Gastrocnemius medialis (tissue), 4 donors: Measurements from ENCODE around the gene ACTL6B. TPM values are rescaled to one million over a fixed set of nuclear protein-coding genes. Genes with fewer than 3 reads are reported as not detected.
A peak's percentile ranks its signal among the peaks of the same experiment; 100 is the strongest.

Experiments
- ATAC-seq, 2 donors: fragments of 150-250 bp; one replicate each; pipeline ENCODE4 v1.9.1; 2016
- DNase-seq, 2 donors: peaks; one replicate each; pipeline ENCODE4 v3.0.0-alpha.2; 2019
- H3K27ac ChIP-seq, 4 donors: fragments of 200-600 bp; sonication (generic); 1 replicate in 1 of 4; 2 replicates in 3 of 4; pipeline ENCODE4 v1.5.1; 2016 to 2018; ENCODE audit warnings: mild to moderate bottlenecking in 2 of 4, moderate library complexity in 1 of 4
- H3K27me3 ChIP-seq, 3 donors: fragments of 200-600 bp; sonication (generic) in 2 of 3; 1 replicate in 1 of 3; 2 replicates in 2 of 3; pipeline versions ENCODE4 v1.5.1 to v1.6.0; 2016 to 2019; ENCODE audit warnings: mild to moderate bottlenecking in 1 of 3, moderate library complexity in 1 of 3
- H3K36me3 ChIP-seq, 2 donors: fragments of 200-600 bp; sonication (generic) in 1 of 2; one replicate each; pipeline ENCODE4 v1.5.1; 2017 to 2018
- H3K4me1 ChIP-seq, 2 donors: fragments of 200-600 bp; sonication (generic) in 1 of 2; one replicate each; pipeline ENCODE4 v1.5.1; 2016 to 2017; ENCODE audit warnings: mild to moderate bottlenecking in 2 of 2
- H3K4me3 ChIP-seq, 4 donors: fragments of 200-600 bp; sonication (generic) in 3 of 4; 1 replicate in 1 of 4; 2 replicates in 3 of 4; pipeline ENCODE4 v1.5.1; 2016 to 2019; ENCODE audit warnings: mild to moderate bottlenecking in 2 of 4
- H3K9me3 ChIP-seq, 3 donors: fragments of 200-600 bp; sonication (generic) in 2 of 3; 1 replicate in 1 of 3; 2 replicates in 2 of 3; pipeline ENCODE4 v1.5.1; 2016 to 2019
- POLR2A ChIP-seq, 2 donors: fragments of 450-650 bp; IDR thresholded peaks; one replicate each; pipeline ENCODE4 v1.6.1; 2017; ENCODE audit warnings: antibody characterized with exemption in 2 of 2, mild to moderate bottlenecking in 2 of 2, moderate library complexity in 2 of 2
- in situ Hi-C, 4 donors: fragments of 200-750 bp; cut with MboI; loops; one replicate each; pipeline versions ENCODE4 v1.15.0 to v1.8.0; 2017; ENCODE audit warnings: low sequenced_read_pairs in 4 of 4
- intact Hi-C: fragments of 100-400 bp; cut with DNase I; formaldehyde crosslinking; loops from one replicate; pipeline ENCODE4 v1.15.1; 2023; ENCODE audit warnings: low total_unique reads
- total RNA-seq, 4 donors: library from RNA; depleted of rRNA; stranded (reverse); fragments of >200 nt; gene quantifications; one replicate each; pipeline versions ENCODE4 v1.1.0 to v1.2.3, GENCODE V29; 2016
- TF ChIP-seq, protein P1 (sequence below), 5 experiments: fragments of 450-650 bp in 3 of 5; fragments of 200-600 bp in 2 of 5; sonication (generic) in 2 of 5; IDR thresholded peaks in 4 of 5; conservative IDR thresholded peaks in 1 of 5; 1 replicate in 4 of 5; 2 replicates in 1 of 5; pipeline ENCODE4 v1.5.1; 2016 to 2019; ENCODE audit warnings: antibody characterized with exemption in 5 of 5, mild to moderate bottlenecking in 3 of 5, moderate library complexity in 3 of 5

Gene ACTL6B
- total RNA-seq, 4 donors from 2014 or later, result not detected

DNA sequence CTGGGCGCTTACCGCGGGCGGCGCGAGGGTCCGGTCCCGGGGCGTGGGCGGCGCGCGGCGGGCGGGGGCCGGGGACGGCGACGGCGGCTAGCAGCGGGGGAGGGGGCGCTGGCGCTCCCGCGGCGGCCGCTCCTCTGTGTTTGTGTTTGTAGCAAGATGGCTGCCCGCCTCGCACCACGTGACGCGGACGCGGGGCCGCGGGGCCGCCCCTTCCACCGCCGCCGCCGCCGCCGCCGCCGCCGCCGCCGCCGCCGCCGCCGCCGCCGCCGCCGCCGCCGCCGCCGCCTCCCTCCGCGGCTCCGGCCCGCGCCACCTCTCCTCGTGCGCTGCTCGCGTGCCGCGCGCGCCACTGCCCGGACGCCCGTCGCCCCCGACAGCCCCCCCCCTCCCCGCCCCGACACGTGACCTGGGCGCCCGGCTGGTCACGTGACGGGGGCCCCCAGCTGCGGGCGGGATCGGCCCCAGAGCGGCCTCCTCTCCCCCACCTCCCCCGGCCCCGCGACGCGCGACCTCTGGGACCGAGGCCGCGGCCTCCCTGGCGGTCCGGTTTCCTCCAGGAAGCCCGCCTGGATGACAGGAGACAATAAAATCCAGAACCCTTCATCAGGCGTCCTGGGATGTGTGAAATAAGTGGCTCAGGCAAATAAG is 38.0 kb upstream of the ACTL6B start, which contains the start of gene GIGYF1:
Gene GIGYF1 (minus strand): TSS at position 153 of the 648 bp plus-strand sequence. CDS start 6,012 bp downstream, outside the sequence.
- ATAC-seq (peak; percentile 76 to 78), DNase-seq (peak; percentile 56 to 58)
- TF ChIP-seq POLR2A (IDR thresholded peaks at IDR 0.05), result no peak
- TF ChIP-seq, protein P1, sequence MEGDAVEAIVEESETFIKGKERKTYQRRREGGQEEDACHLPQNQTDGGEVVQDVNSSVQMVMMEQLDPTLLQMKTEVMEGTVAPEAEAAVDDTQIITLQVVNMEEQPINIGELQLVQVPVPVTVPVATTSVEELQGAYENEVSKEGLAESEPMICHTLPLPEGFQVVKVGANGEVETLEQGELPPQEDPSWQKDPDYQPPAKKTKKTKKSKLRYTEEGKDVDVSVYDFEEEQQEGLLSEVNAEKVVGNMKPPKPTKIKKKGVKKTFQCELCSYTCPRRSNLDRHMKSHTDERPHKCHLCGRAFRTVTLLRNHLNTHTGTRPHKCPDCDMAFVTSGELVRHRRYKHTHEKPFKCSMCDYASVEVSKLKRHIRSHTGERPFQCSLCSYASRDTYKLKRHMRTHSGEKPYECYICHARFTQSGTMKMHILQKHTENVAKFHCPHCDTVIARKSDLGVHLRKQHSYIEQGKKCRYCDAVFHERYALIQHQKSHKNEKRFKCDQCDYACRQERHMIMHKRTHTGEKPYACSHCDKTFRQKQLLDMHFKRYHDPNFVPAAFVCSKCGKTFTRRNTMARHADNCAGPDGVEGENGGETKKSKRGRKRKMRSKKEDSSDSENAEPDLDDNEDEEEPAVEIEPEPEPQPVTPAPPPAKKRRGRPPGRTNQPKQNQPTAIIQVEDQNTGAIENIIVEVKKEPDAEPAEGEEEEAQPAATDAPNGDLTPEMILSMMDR (IDR thresholded peaks at IDR 0.05 in 4 of 5, conservative IDR thresholded peaks at IDR 0.05 in 1 of 5), result no peak
- no peaks in the 10 kb centered on the region for H3K9me3 ChIP-seq
- peak within 1 kb of the TSS; percentile 77 to 86 (median 82) for H3K27ac ChIP-seq
- intact Hi-C loops, result loop anchor here (5.0 kb wide), 2 partner anchors 62 to 82 kb away; partner anchors contain the start of gene MOSPD3
- no peaks in the 10 kb centered on the region for H3K36me3 ChIP-seq
- peaks cover 44% of the 10 kb centered on the region in 2 donors for H3K4me1 ChIP-seq
- in situ Hi-C loops, result loop anchor here in 2 of 4 donors (10.0 kb wide), 2 partner anchors 109 to 219 kb away; partner anchors contain the start of genes TSC22D4 (in 2 of the 2), FBXO24 (in 1 of the 2) and LRCH4 (in 1 of the 2)
- no peaks in the 10 kb centered on the region for H3K27me3 ChIP-seq
- peak within 1 kb of the TSS; percentile 69 to 94 (median 83) for H3K4me3 ChIP-seq

DNA sequence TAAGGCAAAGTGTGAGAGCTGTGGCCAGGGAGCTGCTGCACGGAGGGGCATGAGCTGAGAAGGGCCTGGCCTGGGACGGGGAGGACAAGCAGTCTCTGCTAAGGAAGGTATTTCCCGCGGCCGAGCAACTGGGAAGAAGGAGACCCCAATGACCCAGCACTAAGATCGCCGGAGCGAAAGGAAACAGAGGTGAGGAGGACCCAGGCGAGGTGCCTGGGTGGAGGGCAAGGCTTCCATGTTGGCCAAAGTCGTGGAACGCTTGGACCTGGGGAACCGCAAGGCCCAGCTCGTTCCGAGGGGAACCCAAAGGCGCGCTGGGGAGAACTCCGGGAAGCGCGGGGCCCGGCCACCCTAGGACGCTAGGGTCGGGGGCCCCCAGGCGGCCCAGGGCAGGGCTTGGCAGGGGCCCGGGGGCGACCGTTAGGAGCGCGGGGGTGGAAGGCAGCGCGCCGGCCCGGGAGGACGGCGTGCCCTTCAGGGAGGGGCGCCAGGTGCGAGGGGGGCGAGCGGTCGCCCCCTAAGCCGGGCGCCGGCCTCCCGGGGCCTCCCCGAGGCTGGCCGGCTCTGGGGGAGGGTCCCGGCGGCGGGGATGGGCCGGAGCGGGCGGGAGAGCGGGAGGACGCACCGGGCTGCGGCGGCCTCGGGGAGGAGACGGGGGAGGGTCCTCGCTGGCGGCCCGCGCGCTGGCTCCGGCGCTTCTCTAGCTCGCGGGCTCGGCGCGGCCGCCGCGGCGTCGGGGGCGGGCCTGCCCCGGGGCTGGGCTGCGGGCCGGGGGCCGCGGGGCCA is 37.3 kb upstream of the ACTL6B start:
- peak overlapping the region; percentile 65 to 94 (median 83) for H3K4me3 ChIP-seq
- intact Hi-C loops (loop anchor here (2.0 to 5.0 kb wide), 4 partner anchors 13 to 81 kb away; partner anchors contain the start of genes MOSPD3 and POP7), in situ Hi-C loops (loop anchor here in 2 of 4 donors (10.0 kb wide), 2 partner anchors 109 to 219 kb away; partner anchors contain the start of genes TSC22D4 (in 2 of the 2), FBXO24 (in 1 of the 2) and LRCH4 (in 1 of the 2))
- no peak for DNase-seq
- no peaks in the 10 kb centered on the region for H3K27me3 ChIP-seq
- TF ChIP-seq POLR2A (IDR thresholded peaks at IDR 0.05), result no peak
- TF ChIP-seq, protein P1 (IDR thresholded peaks at IDR 0.05 in 4 of 5, conservative IDR thresholded peaks at IDR 0.05 in 1 of 5), result no peak
- no peaks in the 10 kb centered on the region for H3K9me3 ChIP-seq
- peak; percentile 40 for ATAC-seq
- peaks cover 0 to 1% of the 10 kb centered on the region in 2 donors for H3K36me3 ChIP-seq
- peak overlapping the region; percentile 77 to 86 (median 80) for H3K27ac ChIP-seq
- H3K4me1 ChIP-seq, result peaks cover 44 to 48% of the 10 kb centered on the region in 2 donors

DNA sequence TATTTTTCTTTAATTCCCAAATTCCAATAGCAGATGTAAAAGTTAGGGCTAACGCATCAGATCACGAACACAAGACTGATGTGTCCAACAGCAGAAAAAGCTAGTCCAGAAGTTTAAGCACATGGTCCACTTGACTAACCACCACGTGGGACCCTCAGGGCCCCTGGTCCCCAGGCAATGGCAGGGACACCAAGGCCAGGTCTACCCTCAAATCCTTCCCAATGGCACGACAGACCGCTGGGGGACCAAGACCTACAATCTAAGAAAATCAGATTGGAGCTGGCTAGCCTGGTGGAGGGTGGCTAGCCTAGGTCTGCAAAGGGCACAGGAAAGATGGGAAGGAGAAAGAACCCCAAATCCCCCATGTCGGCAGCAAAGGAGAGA is 36.3 kb upstream of the ACTL6B start:
- ATAC-seq (no peak), DNase-seq (no peak)
- peak overlapping the region; percentile 77 to 86 (median 80) for H3K27ac ChIP-seq
- H3K27me3 ChIP-seq, result no peaks in the 10 kb centered on the region
- TF ChIP-seq, protein P1 (IDR thresholded peaks at IDR 0.05 in 4 of 5, conservative IDR thresholded peaks at IDR 0.05 in 1 of 5), result no peak
- no peak for TF ChIP-seq POLR2A (IDR thresholded peaks at IDR 0.05)
- intact Hi-C loops (loop anchor here (2.0 to 5.0 kb wide), 4 partner anchors 14 to 80 kb away; partner anchors contain the start of genes MOSPD3 and POP7), in situ Hi-C loops (loop anchor here in 2 of 4 donors (10.0 kb wide), 2 partner anchors 108 to 218 kb away; partner anchors contain the start of genes TSC22D4 (in 2 of the 2), FBXO24 (in 1 of the 2) and LRCH4 (in 1 of the 2))
- peaks cover 44 to 48% of the 10 kb centered on the region in 2 donors for H3K4me1 ChIP-seq
- H3K4me3 ChIP-seq, result peak overlapping the region; percentile 65 to 94 (median 83)
- no peaks in the 10 kb centered on the region for H3K9me3 ChIP-seq
- peaks cover 0 to 11% of the 10 kb centered on the region in 2 donors for H3K36me3 ChIP-seq
